Measurements from ENCODE around the gene SPON1.
"Not testable (repeated sequence)": the region's sequence is repeated elsewhere in the genome, so short reads cannot be mapped to it uniquely, and the experiment has no call there.

The SPON1 gene

DNA sequence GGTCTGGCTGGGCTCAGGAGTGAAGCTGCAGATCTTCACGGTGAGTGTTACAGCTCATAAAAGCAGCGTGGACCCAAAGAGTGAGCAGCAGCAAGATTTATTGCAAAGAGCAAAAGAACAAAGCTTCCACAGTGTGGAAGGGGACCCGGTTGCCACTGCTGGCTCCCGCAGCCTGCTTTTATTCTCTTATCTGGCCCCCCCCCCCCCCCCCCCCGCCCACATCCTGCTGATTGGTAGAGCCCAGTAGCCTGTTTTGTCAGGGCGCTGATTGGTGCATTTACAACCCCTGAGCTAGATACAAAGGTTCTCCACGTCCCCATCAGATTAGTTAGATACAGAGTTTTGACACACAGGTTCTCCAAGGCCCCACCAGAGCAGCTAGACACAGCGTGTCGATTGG is 128.1 kb downstream of the SPON1 start:
- not testable (repeated sequence) for DNase-seq

DNA sequence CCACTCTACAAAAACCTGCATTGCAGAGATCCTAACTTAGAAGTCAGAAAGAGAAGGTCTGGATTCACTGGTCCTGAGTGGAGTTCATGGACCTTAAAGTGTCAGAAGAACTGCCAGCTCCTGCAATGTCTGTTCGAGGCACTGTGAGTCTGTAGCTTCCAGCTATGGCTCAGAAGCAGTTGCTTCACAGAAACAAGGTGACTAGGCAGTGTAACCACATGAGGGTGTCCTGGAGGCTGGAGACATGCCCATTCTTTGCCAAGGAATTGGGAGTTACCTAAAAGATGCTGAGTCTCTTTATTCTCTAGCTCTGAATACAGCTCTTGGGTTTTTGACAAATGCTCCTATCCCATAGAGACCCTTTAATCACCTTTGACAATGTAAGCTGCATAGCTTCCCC is 130.5 kb downstream of the SPON1 start:
- no peak for DNase-seq

DNA sequence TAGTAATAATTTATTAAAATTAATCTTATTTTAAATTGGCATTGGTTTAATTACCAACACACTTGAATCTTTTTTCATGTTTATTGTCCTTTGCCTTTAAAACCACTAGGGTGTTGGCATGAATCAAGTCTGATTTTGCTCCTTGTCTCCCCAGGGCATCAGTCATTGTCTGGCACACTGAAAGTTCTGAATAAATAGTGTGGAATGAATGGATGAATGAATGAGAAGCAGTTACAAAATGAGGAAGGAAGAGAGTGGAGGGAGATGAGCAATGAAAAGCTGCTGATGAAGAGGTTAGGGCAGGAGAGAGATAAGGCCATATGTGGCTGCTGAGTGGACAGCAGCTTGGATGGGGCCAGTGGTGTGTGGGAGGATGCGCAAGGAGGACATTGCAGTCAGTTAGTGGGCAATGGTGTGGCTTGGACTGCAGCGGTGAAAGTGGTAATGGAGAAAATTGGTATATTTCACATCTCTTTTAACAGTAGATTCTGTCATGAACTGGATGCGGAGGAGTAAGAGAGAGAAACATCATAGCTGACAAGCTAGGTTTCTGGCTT is 132.0 kb downstream of the SPON1 start:
- no peak for DNase-seq

DNA sequence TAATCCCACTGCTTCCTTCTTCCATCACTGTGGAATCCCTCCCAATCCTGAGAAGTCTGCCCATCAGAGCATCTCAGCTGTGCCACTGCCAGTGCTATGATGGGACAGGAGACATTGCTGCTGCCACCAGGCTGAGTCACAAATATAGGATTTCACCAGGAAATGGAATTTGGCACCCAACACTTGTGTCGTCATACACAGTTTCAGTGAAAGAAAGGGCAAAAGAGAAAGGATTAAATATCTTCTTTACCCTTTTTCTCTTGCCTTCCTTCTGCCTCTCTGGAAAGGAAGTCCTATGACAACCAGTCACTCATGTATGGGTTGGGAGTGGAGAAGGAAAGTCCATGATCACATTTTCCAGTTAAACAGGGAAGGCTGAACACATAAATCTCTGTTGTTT is 133.4 kb downstream of the SPON1 start:
- no peak for DNase-seq

DNA sequence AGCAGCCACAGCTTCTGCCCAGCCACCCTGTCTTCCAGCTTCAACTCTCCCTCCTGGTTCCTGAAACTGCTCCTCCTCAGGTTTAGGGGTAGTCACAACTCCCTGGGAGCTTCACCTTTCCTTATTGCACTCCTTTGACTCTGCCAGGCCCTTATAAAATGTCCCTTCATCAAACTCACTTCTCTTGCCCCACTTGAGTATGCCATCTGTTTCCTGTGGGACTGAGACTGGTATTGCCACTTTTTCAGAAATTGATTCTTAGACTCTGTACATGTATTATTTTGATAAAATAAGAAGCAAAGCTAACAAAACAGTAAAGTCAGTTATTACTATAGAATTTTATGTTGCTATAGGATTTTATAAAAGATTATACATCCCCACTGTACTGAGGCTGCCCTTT is 134.1 kb downstream of the SPON1 start:
- DNase-seq = no peak

DNA sequence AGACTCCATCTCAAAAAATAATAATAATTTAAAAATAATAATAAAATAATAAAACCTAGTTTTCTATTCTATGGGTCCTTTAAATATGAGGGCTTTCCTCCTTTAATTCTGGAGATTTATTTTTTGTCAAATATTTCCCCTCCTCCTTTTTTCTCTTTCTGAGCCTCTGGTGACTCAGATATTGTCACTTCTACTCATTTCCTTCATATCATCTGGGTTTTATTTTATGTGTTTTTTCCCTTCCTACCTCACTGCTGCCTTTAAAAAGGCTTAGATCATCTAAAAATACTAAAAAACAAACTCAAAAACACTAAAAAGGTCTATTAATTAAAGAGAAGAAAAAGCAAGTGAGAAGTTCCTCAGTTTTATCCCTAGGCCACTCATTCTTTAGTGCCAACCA is 138.9 kb downstream of the SPON1 start:
- DNase-seq = no peak

DNA sequence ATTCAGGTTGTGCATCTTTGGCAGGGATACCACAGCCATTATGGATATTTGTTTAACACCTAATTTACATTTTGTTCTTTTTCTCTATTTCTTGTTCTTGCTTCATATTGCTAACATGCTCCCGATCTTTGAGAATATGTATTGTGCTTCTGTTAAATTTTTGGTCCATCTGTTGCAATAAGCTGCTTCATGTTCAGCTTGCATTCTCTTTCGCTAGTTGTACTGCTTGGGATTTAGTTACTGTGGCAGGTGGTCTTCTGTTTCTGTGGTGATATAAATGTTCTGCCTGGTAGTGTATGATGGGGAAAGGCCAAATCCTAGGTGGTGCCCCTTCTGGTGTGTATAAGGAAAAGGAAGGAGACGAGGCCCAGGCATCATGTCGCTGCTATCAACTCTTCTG is 140.2 kb downstream of the SPON1 start:
- no peak for DNase-seq

DNA sequence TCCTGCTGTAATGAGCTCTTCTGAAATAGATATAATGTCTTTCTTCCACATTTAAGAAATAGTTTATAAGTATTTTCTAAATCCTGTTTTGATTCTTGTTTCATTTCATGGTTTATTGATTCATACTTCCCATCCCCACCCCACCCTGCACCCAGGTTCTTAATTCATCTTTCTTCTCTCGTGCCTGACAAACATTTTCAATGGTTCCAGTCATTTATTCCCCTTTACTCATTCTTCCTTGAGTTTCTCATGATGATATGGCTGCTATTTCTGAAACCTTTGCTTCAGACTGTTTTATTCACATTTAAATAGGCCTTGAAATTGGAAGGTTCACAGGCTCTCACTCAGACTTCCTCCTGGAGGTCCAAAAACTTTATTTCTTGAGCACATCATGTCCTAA is 142.9 kb downstream of the SPON1 start:
- DNase-seq = no peak

DNA sequence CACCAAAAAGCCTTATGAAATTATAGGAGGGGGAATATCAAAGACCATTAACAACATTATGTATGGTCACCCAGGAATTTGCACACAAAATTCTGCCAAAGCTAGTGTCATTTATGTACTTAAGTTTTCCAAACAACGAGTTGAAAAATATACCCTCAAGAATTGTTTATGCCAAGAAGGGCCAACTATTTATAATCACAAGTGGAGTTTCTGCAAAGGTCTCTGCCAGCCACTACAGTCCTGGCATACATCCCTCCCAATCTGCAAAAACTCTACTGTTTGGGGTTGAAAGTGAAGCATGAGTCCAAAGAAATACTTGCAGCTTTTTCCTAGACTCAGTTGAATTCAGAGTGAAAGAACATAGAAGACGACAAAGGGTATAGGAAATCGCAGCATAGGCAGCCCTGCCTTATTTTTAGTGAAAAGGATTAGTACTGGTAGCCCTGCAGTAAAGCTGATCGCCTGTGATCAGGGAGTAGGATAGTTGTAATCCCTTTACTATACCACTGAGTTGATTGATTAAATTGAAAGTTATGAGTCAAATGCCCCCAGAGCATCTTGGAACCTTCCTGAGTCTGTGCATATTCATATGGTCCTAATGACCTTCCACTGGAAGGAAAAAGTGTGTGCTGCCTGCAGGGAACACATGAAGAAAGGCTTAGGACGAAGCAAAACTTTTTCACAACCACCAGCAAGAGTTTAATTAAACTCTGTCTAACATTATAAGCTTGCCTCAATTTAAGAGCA is 144.0 kb downstream of the SPON1 start:
- no peak for DNase-seq

DNA sequence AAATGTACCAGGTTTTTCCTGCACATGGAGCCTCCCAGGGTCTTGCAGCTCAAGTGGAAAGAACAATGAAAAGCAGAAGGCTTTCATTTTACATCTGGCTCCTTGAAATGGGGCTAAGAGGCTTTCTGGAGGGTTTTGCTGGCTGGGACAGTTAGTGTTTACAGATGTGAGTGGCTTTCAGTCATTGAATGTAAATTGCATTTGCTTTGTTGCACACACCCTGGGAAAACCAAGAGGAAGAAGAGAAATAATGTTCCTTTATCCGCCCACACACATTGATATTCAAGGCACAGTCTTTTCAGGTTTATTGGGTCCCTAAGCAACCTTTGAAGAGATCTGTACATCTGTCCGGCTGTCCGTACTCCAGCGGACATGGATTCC is 144.5 kb downstream of the SPON1 start:
- DNase-seq = no peak

DNA sequence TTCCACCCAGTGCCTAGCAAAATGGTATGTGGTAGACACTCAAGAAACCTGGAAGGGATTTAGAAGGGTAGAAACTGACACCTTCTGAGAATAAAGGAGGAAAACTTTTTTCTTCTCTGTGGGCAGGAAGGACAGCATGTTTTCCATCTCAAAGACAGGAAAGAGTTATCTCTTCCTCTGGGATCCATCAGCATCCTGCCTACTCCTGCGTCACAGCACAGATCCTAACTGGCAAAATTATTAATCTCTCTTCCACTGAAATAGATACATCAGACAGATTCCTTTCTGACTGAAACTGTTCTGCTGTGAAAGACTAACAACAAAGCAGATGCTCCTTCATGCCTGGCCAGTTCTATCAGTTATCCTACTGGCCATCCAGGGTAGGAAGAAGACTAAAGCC is 147.2 kb downstream of the SPON1 start:
- DNase-seq = no peak

DNA sequence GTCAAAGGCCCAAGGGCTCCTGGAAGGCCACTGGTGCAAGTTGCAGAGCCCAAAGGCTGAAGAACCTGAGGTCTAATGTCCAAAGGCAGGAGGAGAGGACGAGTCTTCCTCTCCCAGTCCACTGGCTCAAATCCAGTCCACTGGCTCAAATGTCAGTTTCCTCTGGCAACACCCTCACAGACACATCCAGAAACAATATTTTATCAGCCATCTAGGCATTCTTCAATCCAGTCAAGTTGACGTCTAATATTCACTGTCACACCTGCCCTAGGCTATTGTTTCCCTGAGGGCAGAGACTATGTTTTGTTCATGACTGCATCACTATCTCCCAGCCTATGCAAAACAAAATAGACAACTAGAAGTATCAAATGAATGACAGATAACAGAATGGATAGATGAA is 148.1 kb downstream of the SPON1 start:
- no peak for DNase-seq

DNA sequence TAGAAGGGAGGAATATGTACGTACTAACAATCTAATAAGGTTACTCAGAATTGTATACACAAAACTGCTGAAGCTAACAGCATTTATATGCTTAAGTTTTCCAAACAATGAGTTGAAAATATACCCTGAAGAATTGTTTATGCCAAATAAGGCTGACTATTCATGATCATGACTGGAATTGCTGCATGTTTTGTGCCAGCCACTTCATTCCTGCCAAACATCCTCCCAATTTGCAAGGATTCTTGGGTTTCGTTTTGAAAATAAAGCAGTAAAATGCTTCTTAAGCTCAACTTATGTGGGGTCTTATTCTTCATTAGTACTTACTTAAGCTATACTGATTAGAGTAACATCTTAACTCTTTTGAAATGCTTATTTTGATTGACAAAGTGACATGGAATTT is 149.0 kb downstream of the SPON1 start:
- DNase-seq = no peak

DNA sequence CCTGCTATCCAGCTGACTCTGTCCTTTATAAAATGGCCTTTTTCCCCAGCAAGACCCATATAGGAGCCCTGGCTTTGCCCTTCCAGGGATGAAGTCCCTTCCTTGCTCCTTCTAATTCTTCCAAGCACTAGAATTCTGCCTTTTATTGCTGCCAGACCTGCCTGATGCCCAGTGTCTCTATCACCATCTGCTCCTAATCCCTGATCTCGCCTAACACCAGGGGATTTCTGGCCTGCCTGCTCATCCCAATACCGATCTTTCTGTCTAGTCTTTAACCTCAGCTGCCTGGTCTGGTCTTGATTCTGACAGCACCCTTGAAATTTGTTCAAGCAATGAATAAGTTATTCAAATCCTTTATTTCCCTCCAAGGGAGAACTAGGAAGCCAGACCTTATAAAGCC is 150.2 kb downstream of the SPON1 start:
- no peak for DNase-seq

DNA sequence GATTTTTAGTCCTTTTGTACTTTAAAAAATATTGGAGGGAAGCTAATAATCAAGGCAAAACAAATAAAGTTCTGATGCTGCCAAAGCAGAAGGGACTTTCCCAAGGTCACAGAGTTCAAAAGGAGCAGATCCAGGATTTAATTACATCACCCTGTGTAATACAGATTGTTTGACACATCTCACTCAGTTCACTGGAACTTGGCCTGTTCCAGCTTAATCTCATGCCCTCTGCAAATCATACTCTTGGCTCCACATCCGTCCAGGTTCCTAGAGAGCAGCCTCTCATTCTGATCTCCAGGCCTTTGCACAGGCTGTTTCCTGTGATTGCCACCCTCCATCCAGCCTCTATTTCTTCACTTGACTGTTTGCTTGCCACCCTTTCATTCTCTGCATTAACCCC is 151.7 kb downstream of the SPON1 start:
- no peak for DNase-seq

DNA sequence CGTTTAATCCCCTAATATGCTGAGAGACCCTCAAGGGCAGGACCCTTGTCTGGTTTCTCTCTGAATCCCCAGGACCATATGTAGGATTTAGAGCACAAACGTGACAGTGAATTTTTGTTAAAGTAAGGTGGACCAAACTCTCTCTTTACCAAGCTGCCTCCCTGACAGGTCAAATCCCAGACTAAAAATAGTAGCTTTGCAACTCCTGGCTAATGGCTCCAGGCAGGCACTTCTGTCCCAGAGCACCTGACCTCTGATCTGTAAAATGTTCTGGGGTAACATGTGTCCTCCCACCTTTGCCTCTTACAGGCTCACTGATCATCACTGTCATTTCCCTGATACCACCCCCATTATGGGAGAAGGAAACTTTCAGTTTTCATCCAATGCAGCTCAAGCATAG is 152.3 kb downstream of the SPON1 start:
- no peak for DNase-seq

DNA sequence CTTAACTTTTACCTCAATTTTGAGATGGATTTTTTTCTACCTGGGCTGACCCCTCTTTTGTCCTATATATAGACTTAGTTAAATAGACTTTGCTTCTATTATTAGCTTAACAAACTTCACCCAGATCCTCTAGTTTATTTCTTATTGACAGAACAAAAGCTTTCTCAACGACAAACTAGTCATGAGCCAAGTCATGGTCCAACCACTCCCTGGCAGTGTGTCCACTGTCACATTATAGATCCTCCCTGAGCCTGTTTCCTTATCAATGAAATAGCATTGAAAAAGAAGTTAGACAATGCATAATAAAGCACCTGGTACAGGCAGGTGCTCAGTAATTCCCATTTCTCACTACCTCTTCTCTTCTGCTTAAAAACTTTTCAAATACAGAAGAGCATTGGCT is 155.1 kb downstream of the SPON1 start:
- DNase-seq = no peak

DNA sequence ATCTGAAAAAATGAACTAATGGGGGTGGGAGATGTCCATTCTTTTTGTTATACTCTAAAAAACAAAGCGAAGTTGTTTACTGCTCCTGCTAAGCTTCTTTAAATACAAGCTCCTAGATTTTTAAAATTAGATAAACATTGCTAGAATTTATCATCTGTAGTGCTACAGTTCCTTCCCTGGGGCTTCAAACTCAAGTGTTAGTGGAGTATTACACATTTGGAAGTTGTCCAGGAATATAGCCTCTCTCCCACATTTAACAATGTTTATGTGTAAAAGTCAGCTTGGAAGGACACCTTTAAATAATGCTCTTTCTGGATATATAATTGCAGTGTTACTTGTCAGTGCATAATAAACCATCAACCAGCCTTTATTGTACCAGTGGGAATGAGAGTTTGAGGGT is 155.5 kb downstream of the SPON1 start:
- no peak for DNase-seq

DNA sequence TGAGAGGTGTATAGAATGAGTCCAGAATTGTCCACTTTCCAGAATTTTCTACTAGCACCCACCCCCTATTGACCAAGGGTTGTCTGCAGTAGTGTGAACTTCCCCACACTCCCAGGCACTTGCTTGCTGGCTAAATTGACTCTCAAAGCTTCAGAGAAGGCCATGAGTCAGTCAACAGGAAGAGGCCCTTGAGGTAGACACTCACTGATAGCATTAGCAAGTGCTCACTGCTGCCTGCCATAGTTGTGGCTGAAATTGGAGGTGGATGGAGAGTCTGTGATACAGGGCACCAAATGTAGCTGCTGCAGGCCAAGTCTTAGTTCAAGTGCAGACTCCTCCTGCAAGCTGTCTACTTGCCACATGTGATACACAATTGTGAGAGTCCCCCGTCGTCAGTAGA is 156.8 kb downstream of the SPON1 start:
- no peak for DNase-seq

DNA sequence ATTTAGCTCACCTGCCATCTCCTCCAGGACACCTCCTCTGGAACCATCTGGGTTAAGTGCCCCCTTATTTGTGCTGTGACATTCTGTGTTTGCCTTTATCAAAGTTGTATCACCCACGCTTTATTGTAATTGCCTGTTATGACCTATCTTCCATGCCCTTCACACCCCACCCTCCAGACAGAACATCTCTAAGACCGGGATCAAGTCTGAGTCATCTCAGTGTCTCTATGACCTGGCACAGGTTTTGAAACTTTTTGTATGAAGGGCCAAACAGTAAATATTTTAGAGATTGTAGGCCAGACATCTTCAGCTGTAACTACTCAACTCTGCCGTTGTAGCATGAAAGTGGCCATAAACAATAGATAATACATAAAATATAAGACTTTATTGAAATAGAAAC is 161.8 kb downstream of the SPON1 start:
- no peak for DNase-seq

DNA sequence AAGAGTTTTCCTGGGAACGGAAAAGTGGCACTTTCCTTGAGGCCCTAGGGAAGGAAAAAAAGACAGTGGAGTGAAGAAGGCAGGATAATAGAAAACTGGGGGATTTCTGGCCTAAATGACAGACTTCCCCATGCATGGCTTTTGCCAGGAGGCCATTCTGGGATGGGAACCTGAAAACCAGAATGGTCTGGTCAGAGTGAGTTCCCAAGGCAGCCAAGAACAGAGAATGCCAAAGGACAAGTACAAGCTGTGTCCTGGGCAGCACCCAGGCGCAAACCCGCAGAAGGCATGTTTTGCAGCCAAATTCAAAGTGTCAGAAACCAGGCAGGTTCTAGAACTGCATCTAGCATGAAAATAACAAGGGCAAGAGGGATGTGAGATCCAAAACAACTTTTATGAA is 162.4 kb downstream of the SPON1 start:
- no peak for DNase-seq

DNA sequence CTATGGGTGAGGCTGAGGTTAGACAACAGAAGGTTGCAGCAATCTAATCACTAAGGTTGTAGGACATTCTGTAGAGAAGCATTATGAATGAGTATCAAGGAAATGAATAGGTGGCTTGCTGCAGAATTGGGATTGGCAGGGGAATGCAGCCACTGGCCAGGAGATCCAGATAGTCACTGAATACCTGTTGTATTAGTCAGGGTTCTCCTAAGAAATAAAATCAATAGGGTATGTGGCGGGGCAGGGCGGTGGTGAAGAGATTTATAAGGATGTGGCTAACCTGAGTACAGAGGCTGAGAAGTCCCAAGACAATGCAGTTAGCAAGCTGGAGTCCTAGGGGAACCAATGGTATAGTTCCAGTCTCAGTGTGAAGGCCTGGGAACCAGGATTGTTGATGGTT is 163.0 kb downstream of the SPON1 start:
- DNase-seq = no peak

DNA sequence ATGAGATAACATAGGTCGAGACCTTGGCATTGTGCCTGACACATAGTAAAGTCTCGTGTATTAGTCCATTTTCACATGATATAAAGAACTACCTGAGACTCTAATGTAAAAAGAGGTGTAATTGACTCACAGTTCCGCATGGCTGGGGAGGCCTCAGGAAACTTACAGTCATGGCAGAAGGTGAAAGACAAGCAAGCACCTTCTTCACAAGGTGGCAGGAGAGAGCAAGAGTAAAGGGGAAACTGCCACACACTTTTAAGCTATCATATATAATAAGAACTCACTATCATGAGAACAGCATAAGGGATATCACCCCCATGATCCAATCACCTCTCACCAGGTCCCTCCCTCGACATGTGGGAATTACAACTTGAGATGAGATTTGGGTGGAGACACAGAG is 165.2 kb downstream of the SPON1 start:
- DNase-seq = no peak

DNA sequence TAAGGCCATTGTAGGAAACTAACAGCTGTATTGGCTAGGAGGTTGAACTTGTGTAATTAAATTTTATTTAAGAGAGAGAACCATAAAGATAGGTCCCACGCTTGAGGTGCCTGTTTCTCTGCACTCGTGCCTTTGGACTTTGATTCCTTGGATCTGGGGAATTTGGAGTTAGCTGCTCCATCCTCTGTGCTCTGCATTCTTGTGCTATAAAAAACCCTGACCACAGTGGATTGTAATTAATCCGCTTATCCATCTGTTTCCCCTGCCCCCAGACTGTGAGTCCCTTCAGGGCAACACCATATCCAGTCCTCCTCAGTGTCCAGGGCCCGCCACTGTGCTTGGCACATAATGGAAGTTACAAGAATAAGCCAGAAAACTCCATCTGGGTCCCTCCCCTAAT is 169.8 kb downstream of the SPON1 start:
- no peak for DNase-seq

DNA sequence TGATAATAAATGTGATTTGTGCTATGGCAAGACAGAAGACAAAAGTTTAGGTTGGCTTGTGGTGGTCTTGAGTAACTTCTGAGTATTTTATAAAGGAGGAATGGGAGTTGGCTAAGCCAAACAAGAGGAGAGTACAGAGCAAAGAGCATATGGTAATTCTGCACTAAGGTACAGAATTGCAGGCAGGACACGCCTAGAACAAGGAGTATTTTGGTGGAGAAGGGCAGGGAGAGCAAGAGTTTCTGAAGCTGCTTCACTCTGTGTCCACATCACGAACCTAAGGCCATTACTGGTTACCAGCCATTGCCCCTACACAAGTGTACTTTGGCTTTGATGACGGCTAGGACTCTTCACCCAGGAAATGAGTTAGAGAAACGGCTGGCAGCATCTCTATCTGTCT is 170.9 kb downstream of the SPON1 start:
- DNase-seq = no peak

All from activated CD4-positive, alpha-beta T cell treated with anti-CD3 and anti-CD28 coated beads, Interleukin-2, amount 50 U/mL, for 1 hour (primary cell).